GM12878 (cell line): ENCODE results near the gene PRKCE. TPM values are rescaled to one million over a fixed set of nuclear protein-coding genes. Genes with fewer than 3 reads are reported as not detected.

Source experiments
- ATAC-seq: fragments of 200-7000 bp; cut with Tn5 transposase; 3 replicates; pipeline ENCODE4 v1.9.1; 2020; ENCODE audit warnings: mild to moderate bottlenecking, moderate library complexity
- BruUV-seq: library from RNA; stranded (reverse); fragments of 400-500 nt; replicated peaks from 2 replicates; lab custom pipeline; 2021; lab: Mats Ljungman, UMichigan
- CTCF ChIA-PET: fragments of 300-600 bp; sonication (Branson Sonifier 250); formaldehyde crosslinking; extraction: SDS; loops from one replicate; lab custom pipeline; 2021; ENCODE audit warnings: inconsistent platforms; lab: Yijun Ruan, JAX
- POLR2A ChIA-PET: fragments of 350-600 bp; formaldehyde crosslinking; extraction: SDS; loops from one replicate; lab custom pipeline; 2021; ENCODE audit warnings: inconsistent platforms; lab: Charles Lee
- RAD21 ChIA-PET: fragments of 300-600 bp; sonication (Branson Sonifier 250); formaldehyde crosslinking; loops from one replicate; lab custom pipeline; 2023; ENCODE audit warnings: antibody characterized with exemption; ENCODE audit not compliant: unreplicated experiment; lab: Charles Lee
- SMC1A ChIA-PET: fragments of 300-600 bp; sonication (Branson Sonifier 250); formaldehyde crosslinking; loops from one replicate; lab custom pipeline; 2023; ENCODE audit not compliant: unreplicated experiment, uncharacterized antibody; lab: Charles Lee
- DNase-seq: peaks from one replicate; pipeline ENCODE4 v3.0.0-alpha.2; 2011; ENCODE audit warnings: low read depth, low spot score
- FAIRE-seq: peaks from 3 replicates; lab custom pipeline; 2011; peaks lifted over from hg19 to GRCh38; lab: Jason Lieb, UNC
- H2AFZ ChIP-seq: 2 replicates; pipeline ENCODE4 v1.6.0; 2011; ENCODE audit warnings: low read depth, low read length, control low read depth; ENCODE audit not compliant: control insufficient read depth
- H3K27ac ChIP-seq: 2 replicates; pipeline ENCODE4 v1.5.1; 2011; ENCODE audit warnings: control low read depth; ENCODE audit not compliant: control insufficient read depth, insufficient read depth
- H3K27me3 ChIP-seq, 2 experiments: replicated peaks in 1 of 2; 2 replicates each; pipeline versions ENCODE4 v1.6.0 to v1.6.1; 2011; ENCODE audit warnings: low read length in 1 of 2; ENCODE audit not compliant: control insufficient read depth in 2 of 2, insufficient read depth in 2 of 2
- H3K36me3 ChIP-seq, 2 experiments: 2 replicates each; pipeline ENCODE4 v1.5.1; 2011; ENCODE audit warnings: low read length in 1 of 2; ENCODE audit not compliant: control insufficient read depth in 2 of 2, insufficient read depth in 2 of 2
- H3K4me1 ChIP-seq: 2 replicates; pipeline ENCODE4 v1.6.1; 2011; ENCODE audit warnings: mild to moderate bottlenecking, low read length, moderate library complexity, mixed read lengths; ENCODE audit not compliant: control insufficient read depth, insufficient read depth
- H3K4me2 ChIP-seq: 2 replicates; pipeline ENCODE4 v1.6.0; 2011; ENCODE audit warnings: control low read depth; ENCODE audit not compliant: control insufficient read depth, insufficient read depth
- H3K4me3 ChIP-seq: fragments of 200-600 bp; sonication (generic); 2 replicates; pipeline ENCODE4 v1.5.1; 2016
- H3K79me2 ChIP-seq: 2 replicates; pipeline ENCODE4 v1.6.0; 2011; ENCODE audit warnings: low read length; ENCODE audit not compliant: control insufficient read depth, insufficient read depth
- H3K9ac ChIP-seq: 2 replicates; pipeline ENCODE4 v1.8.0; 2011; ENCODE audit warnings: low read length, control low read depth, mixed read lengths; ENCODE audit not compliant: control insufficient read depth, insufficient read depth
- H3K9me3 ChIP-seq: replicated peaks from 3 replicates; pipeline ENCODE4 v1.5.1; 2011; ENCODE audit warnings: mild to moderate bottlenecking, low read length; ENCODE audit not compliant: control insufficient read depth, insufficient read depth
- H4K20me1 ChIP-seq: 2 replicates; pipeline ENCODE4 v1.6.0; 2011; ENCODE audit not compliant: control insufficient read depth, insufficient read depth
- BHLHE40 ChIP-seq, 2 experiments: fragments of 450-650 bp in 1 of 2; IDR thresholded peaks; 2 replicates each; pipeline ENCODE4 v1.6.1; 2011 to 2017; ENCODE audit warnings: low read depth in 2 of 2, borderline replicate concordance in 1 of 2, improper control_type of control experiment in 1 of 2, low read length in 1 of 2, mild to moderate bottlenecking in 1 of 2
- CHD4 ChIP-seq: fragments of 200-600 bp; sonication (generic); IDR thresholded peaks from 2 replicates; pipeline ENCODE4 v1.6.1; 2016; ENCODE audit warnings: mild to moderate bottlenecking
- CREM ChIP-seq: IDR thresholded peaks from 2 replicates; pipeline ENCODE4 v1.6.1; 2014; ENCODE audit warnings: antibody characterized with exemption, low read depth
- FOS ChIP-seq: IDR thresholded peaks from 3 replicates; pipeline ENCODE4 v1.6.1; 2011; ENCODE audit warnings: borderline replicate concordance; ENCODE audit not compliant: insufficient read length; ENCODE audit errors: extremely low read depth
- MTA3 ChIP-seq: IDR thresholded peaks from 2 replicates; pipeline ENCODE4 v1.6.1; 2012; ENCODE audit warnings: low read length, inconsistent platforms, borderline replicate concordance
- NR2C2 ChIP-seq: IDR thresholded peaks from 2 replicates; pipeline ENCODE4 v1.6.1; 2011; ENCODE audit warnings: borderline replicate concordance, low read depth; ENCODE audit not compliant: control insufficient read depth, insufficient read length
- POLR2A ChIP-seq: IDR thresholded peaks from 2 replicates; pipeline ENCODE4 v1.6.1; 2011; ENCODE audit warnings: low read depth, mild to moderate bottlenecking, low read length
- RELA ChIP-seq: fragments of 450-650 bp; IDR thresholded peaks from 2 replicates; pipeline ENCODE4 v1.8.0; 2014; ENCODE audit warnings: borderline replicate concordance; ENCODE audit not compliant: partially characterized antibody
- RFX5 ChIP-seq: IDR thresholded peaks from 2 replicates; pipeline ENCODE4 v1.6.1; 2011; ENCODE audit warnings: low read depth, low read length, improper control_type of control experiment
- SMC3 ChIP-seq: IDR thresholded peaks from 2 replicates; pipeline ENCODE4 v1.6.1; 2011; ENCODE audit warnings: low read length, improper control_type of control experiment, borderline replicate concordance
- WGBS: methylation state at CpG from one replicate; pipeline ENCODE4 v1.1.6; 2016; ENCODE audit warnings: low lambda C conversion rate; ENCODE audit not compliant: insufficient replicate concordance, insufficient coverage; ENCODE audit errors: missing lambda C conversion rate; 5-methylcytosine and 5-hydroxymethylcytosine counted together
- in situ Hi-C: fragments of 300-500 bp; cut with MboI; formaldehyde crosslinking; loops from 9 replicates; pipeline ENCODE4 v1.14.3; 2018; ENCODE audit warnings: mixed read lengths
- intact Hi-C: fragments of 100-400 bp; cut with micrococcal nuclease; formaldehyde crosslinking; loops from one replicate; pipeline ENCODE4 v1.14.2; 2022; ENCODE audit not compliant: unreplicated experiment
- polyA plus RNA-seq, 11 experiments: library from polyadenylated mRNA; depleted of rRNA in 4 of 11; unstranded in 6 of 11; stranded (reverse) in 5 of 11; fragments of >200 nt; fragmentation: Nextera tagmentation in 4 of 11; fragmentation: Illumina TruSeq in 1 of 11; extraction: Ambion mirVana in 4 of 11; extraction: Trizol in 1 of 11; gene quantifications; 1 replicate in 1 of 11; 2 replicates in 10 of 11; pipeline versions ENCODE4 v1.2.1 to v1.2.3, GENCODE V29; 2011 to 2016; ENCODE audit warnings: inconsistent platforms in 2 of 11, missing spikeins in 2 of 11, low read depth in 1 of 11
- total RNA-seq, 4 experiments: library from RNA; depleted of rRNA in 3 of 4; stranded (reverse); fragments of >200 nt in 3 of 4; fragmentation: Illumina TruSeq in 1 of 4; extraction: Trizol in 1 of 4; gene quantifications; 2 replicates each; pipeline versions ENCODE4 v1.2.1 to v1.2.3, GENCODE V29; 2013 to 2021
- TF ChIP-seq, protein P1 (sequence below): fragments of 450-650 bp; IDR thresholded peaks from 2 replicates; pipeline ENCODE4 v1.6.1; 2018; ENCODE audit warnings: borderline replicate concordance, mild to moderate bottlenecking; ENCODE audit not compliant: partially characterized antibody
- TF ChIP-seq, protein P2 (sequence below): IDR thresholded peaks from 2 replicates; pipeline ENCODE4 v1.6.1; 2011; ENCODE audit warnings: borderline replicate concordance, low read depth, mild to moderate bottlenecking, moderate library complexity, mixed read lengths, low read length; ENCODE audit not compliant: insufficient read depth; ENCODE audit errors: extremely low read length
- TF ChIP-seq, protein P3 (sequence below): IDR thresholded peaks from 2 replicates; pipeline ENCODE4 v1.6.1; 2011; ENCODE audit warnings: mild to moderate bottlenecking, low read depth, low read length, moderate library complexity; ENCODE audit not compliant: insufficient replicate concordance
- TF ChIP-seq, protein P4 (sequence below): fragments of 450-650 bp; IDR thresholded peaks from 2 replicates; pipeline ENCODE4 v1.6.1; 2017; ENCODE audit warnings: mild to moderate bottlenecking
- TF ChIP-seq, protein P5 (sequence below): fragments of 450-650 bp; IDR thresholded peaks from 2 replicates; pipeline ENCODE4 v1.6.1; 2017; ENCODE audit warnings: borderline replicate concordance

The PRKCE gene
- total and polyA plus RNA-seq, 10 of the 15 experiments (the other 5 are each of a cell fraction or from before 2014, with no cell fraction given): 2.6 to 28.2 (median 11.3) TPM

DNA sequence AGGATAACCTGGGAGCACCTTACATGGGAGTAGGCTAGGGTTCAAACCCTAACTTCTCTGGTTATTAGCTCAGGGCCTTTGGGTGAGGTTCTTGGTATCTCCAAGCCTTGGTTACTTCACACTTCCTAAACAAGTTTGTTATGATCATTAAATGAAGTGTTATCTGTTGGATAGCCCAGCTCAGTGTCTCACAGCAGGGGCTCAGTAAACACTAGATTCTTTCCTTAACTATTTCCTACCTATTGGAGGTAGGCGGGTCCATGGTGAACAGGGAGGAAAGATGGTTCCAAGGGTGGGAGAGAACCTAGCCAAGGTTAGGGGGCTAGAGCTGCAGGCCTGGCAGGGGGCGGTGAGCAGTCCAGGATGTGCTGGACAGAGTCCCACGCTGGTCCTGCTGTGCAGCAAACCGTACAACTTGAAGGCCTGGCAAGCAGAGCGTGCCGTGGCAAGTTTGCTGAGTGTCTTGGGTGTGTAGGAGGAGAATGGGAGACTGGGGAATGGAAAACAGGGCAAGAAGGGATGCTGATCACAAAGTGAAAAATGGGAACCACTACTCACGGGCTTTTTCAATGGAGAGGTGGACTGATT is 259.1 kb downstream of the PRKCE start:
- H3K9me3 ChIP-seq: no peaks in the 10 kb centered on the region
- H3K4me2 ChIP-seq: peak overlapping the region; percentile 74
- 91% methylated on average over 7 of the region's 7 CpGs for WGBS
- no peak overlapping the region for H3K9ac ChIP-seq
- ChIA-PET POLR2A (interaction anchor here (0.6 to 1.5 kb wide), 5 partner anchors 8 to 1706 kb away, joined by 3 to 4 read pairs (median 3); no protein-coding TSS in a partner anchor), CTCF (interaction anchor here (1.2 to 2.0 kb wide), 4 partner anchors 26 to 77 kb away, joined by 3 to 6 read pairs (median 4); no protein-coding TSS in a partner anchor), RAD21 (interaction anchor here (1.2 to 2.9 kb wide), 4 partner anchors 11 to 75 kb away, joined by 5 to 10 read pairs (median 6); no protein-coding TSS in a partner anchor), SMC1A (interaction anchor here (0.6 to 5.3 kb wide), 12 partner anchors 8 to 76 kb away, joined by 3 to 31 read pairs (median 4); no protein-coding TSS in a partner anchor)
- ATAC-seq (no peak), DNase-seq (no peak), FAIRE-seq (no peak)
- in situ Hi-C loops: no loop called here
- H3K27me3 ChIP-seq: no peaks in the 10 kb centered on the region
- H3K79me2 ChIP-seq: no peaks in the 10 kb centered on the region; the same call in 1 of the 2 replicates
- no TSS peak for BruUV-seq
- 0 out of 2 replicates have a peak overlapping the region, but pooled peaks have one; percentile 13 for H3K4me3 ChIP-seq
- no peaks in the 10 kb centered on the region for H4K20me1 ChIP-seq
- peak overlapping the region; percentile 66 for H3K27ac ChIP-seq
- H3K4me1 ChIP-seq: peaks cover 27% of the 10 kb centered on the region
- intact Hi-C loops: no loop called here
- H2AFZ ChIP-seq: no peak overlapping the region
- H3K36me3 ChIP-seq: peaks cover 0 to 2% of the 10 kb centered on the region in 2 experiments; a peak in 1 of 4 replicates
- TF ChIP-seq MTA3 (no peak), RELA (no peak), CHD4 (no peak), NR2C2 (no peak), RFX5 (no peak), FOS (no peak), BHLHE40 (IDR thresholded peaks at IDR 0.05; ENCODE audit: borderline replicate concordance in 1 of 2, low read depth in 2 of 2, low read length in 1 of 2) (no peak), POLR2A (no peak), SMC3 (no peak), CREM (no peak)
- TF ChIP-seq, protein P1, sequence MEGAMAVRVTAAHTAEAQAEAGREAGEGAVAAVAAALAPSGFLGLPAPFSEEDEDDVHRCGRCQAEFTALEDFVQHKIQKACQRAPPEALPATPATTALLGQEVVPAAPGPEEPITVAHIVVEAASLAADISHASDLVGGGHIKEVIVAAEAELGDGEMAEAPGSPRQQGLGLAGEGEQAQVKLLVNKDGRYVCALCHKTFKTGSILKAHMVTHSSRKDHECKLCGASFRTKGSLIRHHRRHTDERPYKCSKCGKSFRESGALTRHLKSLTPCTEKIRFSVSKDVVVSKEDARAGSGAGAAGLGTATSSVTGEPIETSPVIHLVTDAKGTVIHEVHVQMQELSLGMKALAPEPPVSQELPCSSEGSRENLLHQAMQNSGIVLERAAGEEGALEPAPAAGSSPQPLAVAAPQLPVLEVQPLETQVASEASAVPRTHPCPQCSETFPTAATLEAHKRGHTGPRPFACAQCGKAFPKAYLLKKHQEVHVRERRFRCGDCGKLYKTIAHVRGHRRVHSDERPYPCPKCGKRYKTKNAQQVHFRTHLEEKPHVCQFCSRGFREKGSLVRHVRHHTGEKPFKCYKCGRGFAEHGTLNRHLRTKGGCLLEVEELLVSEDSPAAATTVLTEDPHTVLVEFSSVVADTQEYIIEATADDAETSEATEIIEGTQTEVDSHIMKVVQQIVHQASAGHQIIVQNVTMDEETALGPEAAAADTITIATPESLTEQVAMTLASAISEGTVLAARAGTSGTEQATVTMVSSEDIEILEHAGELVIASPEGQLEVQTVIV: no peak
- TF ChIP-seq, protein P2, sequence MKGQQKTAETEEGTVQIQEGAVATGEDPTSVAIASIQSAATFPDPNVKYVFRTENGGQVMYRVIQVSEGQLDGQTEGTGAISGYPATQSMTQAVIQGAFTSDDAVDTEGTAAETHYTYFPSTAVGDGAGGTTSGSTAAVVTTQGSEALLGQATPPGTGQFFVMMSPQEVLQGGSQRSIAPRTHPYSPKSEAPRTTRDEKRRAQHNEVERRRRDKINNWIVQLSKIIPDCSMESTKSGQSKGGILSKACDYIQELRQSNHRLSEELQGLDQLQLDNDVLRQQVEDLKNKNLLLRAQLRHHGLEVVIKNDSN: no peak
- TF ChIP-seq, protein P3, sequence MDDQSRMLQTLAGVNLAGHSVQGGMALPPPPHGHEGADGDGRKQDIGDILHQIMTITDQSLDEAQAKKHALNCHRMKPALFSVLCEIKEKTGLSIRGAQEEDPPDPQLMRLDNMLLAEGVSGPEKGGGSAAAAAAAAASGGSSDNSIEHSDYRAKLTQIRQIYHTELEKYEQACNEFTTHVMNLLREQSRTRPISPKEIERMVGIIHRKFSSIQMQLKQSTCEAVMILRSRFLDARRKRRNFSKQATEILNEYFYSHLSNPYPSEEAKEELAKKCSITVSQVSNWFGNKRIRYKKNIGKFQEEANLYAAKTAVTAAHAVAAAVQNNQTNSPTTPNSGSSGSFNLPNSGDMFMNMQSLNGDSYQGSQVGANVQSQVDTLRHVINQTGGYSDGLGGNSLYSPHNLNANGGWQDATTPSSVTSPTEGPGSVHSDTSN: no peak
- TF ChIP-seq, protein P4, sequence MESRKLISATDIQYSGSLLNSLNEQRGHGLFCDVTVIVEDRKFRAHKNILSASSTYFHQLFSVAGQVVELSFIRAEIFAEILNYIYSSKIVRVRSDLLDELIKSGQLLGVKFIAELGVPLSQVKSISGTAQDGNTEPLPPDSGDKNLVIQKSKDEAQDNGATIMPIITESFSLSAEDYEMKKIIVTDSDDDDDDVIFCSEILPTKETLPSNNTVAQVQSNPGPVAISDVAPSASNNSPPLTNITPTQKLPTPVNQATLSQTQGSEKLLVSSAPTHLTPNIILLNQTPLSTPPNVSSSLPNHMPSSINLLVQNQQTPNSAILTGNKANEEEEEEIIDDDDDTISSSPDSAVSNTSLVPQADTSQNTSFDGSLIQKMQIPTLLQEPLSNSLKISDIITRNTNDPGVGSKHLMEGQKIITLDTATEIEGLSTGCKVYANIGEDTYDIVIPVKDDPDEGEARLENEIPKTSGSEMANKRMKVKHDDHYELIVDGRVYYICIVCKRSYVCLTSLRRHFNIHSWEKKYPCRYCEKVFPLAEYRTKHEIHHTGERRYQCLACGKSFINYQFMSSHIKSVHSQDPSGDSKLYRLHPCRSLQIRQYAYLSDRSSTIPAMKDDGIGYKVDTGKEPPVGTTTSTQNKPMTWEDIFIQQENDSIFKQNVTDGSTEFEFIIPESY: no peak
- TF ChIP-seq, protein P5, sequence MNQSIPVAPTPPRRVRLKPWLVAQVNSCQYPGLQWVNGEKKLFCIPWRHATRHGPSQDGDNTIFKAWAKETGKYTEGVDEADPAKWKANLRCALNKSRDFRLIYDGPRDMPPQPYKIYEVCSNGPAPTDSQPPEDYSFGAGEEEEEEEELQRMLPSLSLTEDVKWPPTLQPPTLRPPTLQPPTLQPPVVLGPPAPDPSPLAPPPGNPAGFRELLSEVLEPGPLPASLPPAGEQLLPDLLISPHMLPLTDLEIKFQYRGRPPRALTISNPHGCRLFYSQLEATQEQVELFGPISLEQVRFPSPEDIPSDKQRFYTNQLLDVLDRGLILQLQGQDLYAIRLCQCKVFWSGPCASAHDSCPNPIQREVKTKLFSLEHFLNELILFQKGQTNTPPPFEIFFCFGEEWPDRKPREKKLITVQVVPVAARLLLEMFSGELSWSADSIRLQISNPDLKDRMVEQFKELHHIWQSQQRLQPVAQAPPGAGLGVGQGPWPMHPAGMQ: no peak
